Prostate gland (tissue), 2 donors: ENCODE data around the gene WASHC4. TPM values are rescaled to one million over a fixed set of nuclear protein-coding genes. Genes with fewer than 3 reads are reported as not detected.

Experiments
- DNase-seq: peaks from one replicate; pipeline ENCODE4 v3.0.0-alpha.2; 2019; ENCODE audit warnings: low spot score
- H3K27ac ChIP-seq, 2 donors: fragments of 200-600 bp; sonication (generic); 2 replicates each; pipeline ENCODE4 v1.5.1; 2017 to 2019
- H3K27me3 ChIP-seq: fragments of 200-600 bp; sonication (generic); replicated peaks from 2 replicates; pipeline ENCODE4 v1.5.1; 2019; ENCODE audit not compliant: insufficient read depth
- H3K36me3 ChIP-seq, 2 donors: fragments of 200-600 bp; sonication (generic); 1 replicate in 1 of 2; 2 replicates in 1 of 2; pipeline versions ENCODE4 v1.5.1 to v1.8.1; 2017 to 2019
- H3K4me1 ChIP-seq: fragments of 200-600 bp; sonication (generic); replicated peaks from 2 replicates; pipeline ENCODE4 v1.5.1; 2019
- H3K4me3 ChIP-seq, 2 donors: fragments of 200-600 bp; sonication (generic); 2 replicates each; pipeline ENCODE4 v1.5.1; 2017 to 2019
- H3K9me3 ChIP-seq: fragments of 200-600 bp; sonication (generic); 2 replicates; pipeline ENCODE4 v1.5.1; 2017
- CTCF ChIP-seq, 4 experiments: fragments of 200-600 bp in 2 of 4; fragments of 450-650 bp in 2 of 4; sonication (generic) in 2 of 4; IDR thresholded peaks; 1 replicate in 3 of 4; 2 replicates in 1 of 4; pipeline ENCODE4 v1.5.1; 2016 to 2019; ENCODE audit warnings: antibody characterized with exemption in 4 of 4, mild to moderate bottlenecking in 2 of 4, moderate library complexity in 2 of 4
- POLR2A ChIP-seq: fragments of 450-650 bp; IDR thresholded peaks from one replicate; pipeline ENCODE4 v1.6.1; 2016; ENCODE audit warnings: antibody characterized with exemption, mild to moderate bottlenecking
- POLR2AphosphoS5 ChIP-seq: sonication (generic); formaldehyde crosslinking; IDR thresholded peaks from one replicate; pipeline ENCODE4 v1.6.1; 2017; ENCODE audit warnings: antibody characterized with exemption
- WGBS: methylation state at CpG from one replicate; pipeline ENCODE4 v1.1.5; 2018; 5-methylcytosine and 5-hydroxymethylcytosine counted together
- intact Hi-C: fragments of 100-400 bp; cut with DNase I; formaldehyde crosslinking; loops from one replicate; pipeline ENCODE4 v1.14.2; 2022
- total RNA-seq, 2 donors: library from RNA; depleted of rRNA; stranded (reverse); fragments of >200 nt; gene quantifications; one replicate each; pipeline ENCODE4 v1.1.0, GENCODE V29; 2016

Gene WASHC4
- total RNA-seq, 2 donors from 2014 or later, result 30.6 to 31.2 TPM

GRCh38 chr12:105077435-105077834, 30.1 kb upstream of the WASHC4 start:
- H3K36me3 ChIP-seq, result no peaks in the 10 kb centered on the region
- WGBS, result 53% methylated on average over 7 of the region's 7 CpGs
- H3K27me3 ChIP-seq, result no peaks in the 10 kb centered on the region
- TF ChIP-seq CTCF (IDR thresholded peaks at IDR 0.05) (no peak), POLR2A (no peak), POLR2AphosphoS5 (no peak)
- no peaks in the 10 kb centered on the region for H3K4me1 ChIP-seq
- intact Hi-C loops, result no loop called here
- no peak overlapping the region for H3K27ac ChIP-seq
- H3K9me3 ChIP-seq, result no peaks in the 10 kb centered on the region
- H3K4me3 ChIP-seq, result no peak overlapping the region
- DNase-seq, result no peak

GRCh38 chr12:105078712-105079570, 28.6 kb upstream of the WASHC4 start:
- Histone ChIP-seq H3K36me3 (no peaks in the 10 kb centered on the region), H3K9me3 (no peaks in the 10 kb centered on the region), H3K27me3 (no peaks in the 10 kb centered on the region), H3K27ac (no peak overlapping the region), H3K4me1 (no peaks in the 10 kb centered on the region), H3K4me3 (no peak overlapping the region)
- no peak for DNase-seq
- WGBS, result 84% methylated on average over 11 of the region's 11 CpGs
- intact Hi-C loops, result no loop called here
- no peak for TF ChIP-seq POLR2AphosphoS5
- no peak for TF ChIP-seq POLR2A
- no peak for TF ChIP-seq CTCF (IDR thresholded peaks at IDR 0.05)

DNA sequence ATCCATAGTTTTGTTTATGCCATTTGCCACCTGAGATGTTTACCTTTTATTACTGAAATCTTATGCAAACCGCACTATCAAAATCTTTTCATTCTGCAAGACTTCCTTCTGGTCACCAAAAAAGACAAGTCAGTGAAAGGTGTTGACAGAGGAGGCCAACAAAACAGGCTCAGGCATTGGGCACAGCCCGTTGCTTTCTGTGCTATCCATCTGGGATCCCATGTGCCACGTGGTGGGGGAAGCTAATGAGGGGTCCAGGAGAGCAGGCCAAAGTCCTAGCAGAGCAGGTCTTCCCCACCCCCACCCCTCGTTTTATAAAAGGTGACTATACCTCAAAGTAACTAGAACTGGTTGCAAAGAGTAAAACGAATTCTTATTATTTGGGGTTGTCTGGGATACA, 24.5 kb upstream of the WASHC4 start:
- H3K27ac ChIP-seq, result no peak overlapping the region
- H3K9me3 ChIP-seq, result no peaks in the 10 kb centered on the region
- no peaks in the 10 kb centered on the region for H3K4me1 ChIP-seq
- intact Hi-C loops, result no loop called here
- no peaks in the 10 kb centered on the region for H3K36me3 ChIP-seq
- 58% methylated on average over 5 of the region's 5 CpGs for WGBS
- DNase-seq, result no peak
- no peaks in the 10 kb centered on the region for H3K27me3 ChIP-seq
- H3K4me3 ChIP-seq, result no peak overlapping the region
- TF ChIP-seq POLR2AphosphoS5 (no peak), CTCF (IDR thresholded peaks at IDR 0.05) (no peak), POLR2A (no peak)

- Histone ChIP-seq H3K4me1 (no peaks in the 10 kb centered on the region), H3K27ac (peak overlapping the region in 1 of 2 donors; percentile 20), H3K9me3 (no peaks in the 10 kb centered on the region), H3K27me3 (no peaks in the 10 kb centered on the region), H3K4me3 (peak overlapping the region; percentile 31 to 37), H3K36me3 (no peaks in the 10 kb centered on the region)
- TF ChIP-seq POLR2AphosphoS5, result no peak
- intact Hi-C loops, result no loop called here
- 24% methylated on average over 17 of the region's 18 CpGs for WGBS
- DNase-seq, result no peak
These were observed 23.9 kb upstream of the WASHC4 start for GRCh38 chr12:105083551-105084105.

DNA sequence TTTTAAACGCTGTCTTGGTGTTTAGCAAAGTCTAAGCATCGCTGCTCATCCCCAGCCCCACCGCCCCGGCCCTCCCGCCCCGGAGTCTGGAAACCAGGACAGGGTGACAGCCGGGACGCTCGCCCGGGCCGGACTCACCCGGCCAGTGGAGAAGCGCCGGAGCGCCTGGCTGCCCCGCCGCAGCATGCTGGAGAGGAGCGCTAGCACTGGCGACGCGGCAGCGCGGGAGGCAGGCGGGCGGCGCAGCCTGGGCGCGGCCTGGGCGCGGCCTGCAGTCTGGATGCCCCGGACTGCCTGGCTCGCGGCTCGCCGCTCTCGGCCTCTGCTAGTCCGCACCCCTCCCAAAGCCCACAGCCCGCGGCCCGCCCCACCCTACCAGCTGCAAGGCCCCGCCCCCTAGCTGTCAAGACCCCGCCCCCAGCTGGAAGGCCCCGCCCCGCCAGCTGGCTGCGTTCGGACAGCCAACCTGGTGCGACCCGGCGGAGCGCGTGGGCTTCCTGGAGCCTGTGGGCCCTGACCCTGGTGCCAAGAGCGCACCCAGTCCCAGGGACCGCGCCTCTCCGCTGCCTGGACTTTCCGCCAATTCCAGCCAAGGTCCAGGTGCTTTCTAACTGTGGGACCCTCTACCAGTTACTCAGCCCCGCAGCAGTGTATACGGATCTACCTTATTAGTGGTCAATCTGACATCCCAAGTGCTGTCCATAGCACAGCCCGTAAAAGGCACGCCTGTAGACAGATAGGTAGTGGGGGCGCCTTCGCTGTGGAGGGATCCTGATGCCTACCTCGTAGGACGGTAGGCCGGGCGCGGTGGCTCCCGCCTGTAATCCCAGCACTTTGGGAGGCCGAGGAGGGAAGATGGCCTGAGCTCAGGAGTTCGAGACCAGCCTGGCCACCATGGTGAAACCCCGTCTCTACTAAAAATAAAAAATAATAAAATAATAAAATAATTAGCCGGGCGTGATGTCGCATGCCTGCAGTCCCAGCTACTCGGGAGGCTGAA, 23.0 kb upstream of the WASHC4 start, which contains the start of gene ALDH1L2:
ALDH1L2 (minus strand) TSS at position 208 of the 1,000 bp plus-strand sequence; CDS start at position 186, 22 bp downstream.
- DNase-seq, result peak; percentile 54
- 31% methylated on average over 50 of the region's 75 CpGs for WGBS
- H3K27ac ChIP-seq, result peak within 1 kb of the TSS in 1 of 2 donors; percentile 20

More for the DNA sequence above, 23.0 kb upstream of the WASHC4 start, which contains the start of gene ALDH1L2:
- H3K4me1 ChIP-seq, result no peaks in the 10 kb centered on the region
- TF ChIP-seq POLR2AphosphoS5 (no peak), CTCF (IDR thresholded peaks at IDR 0.05) (no peak), POLR2A (no peak)
- H3K4me3 ChIP-seq, result peak within 1 kb of the TSS; percentile 31 to 37
- no peaks in the 10 kb centered on the region for H3K27me3 ChIP-seq
- no peaks in the 10 kb centered on the region for H3K36me3 ChIP-seq
- H3K9me3 ChIP-seq, result no peaks in the 10 kb centered on the region
- intact Hi-C loops, result no loop called here
